ENCODE data around the gene RYK.
"Not testable (repeated sequence)": the region's sequence is repeated elsewhere in the genome, so short reads cannot be mapped to it uniquely, and the experiment has no call there.

RYK gene

GRCh38 chr3:134250717-134251220 is at the start of gene RYK:
RYK (minus strand) TSS chr3:134250859; CDS start chr3:134250654, 205 bp downstream.
- peak; percentile 26 to 73 for DNase-seq (ENCODE audit: low read depth in 2 of 2)

DNA sequence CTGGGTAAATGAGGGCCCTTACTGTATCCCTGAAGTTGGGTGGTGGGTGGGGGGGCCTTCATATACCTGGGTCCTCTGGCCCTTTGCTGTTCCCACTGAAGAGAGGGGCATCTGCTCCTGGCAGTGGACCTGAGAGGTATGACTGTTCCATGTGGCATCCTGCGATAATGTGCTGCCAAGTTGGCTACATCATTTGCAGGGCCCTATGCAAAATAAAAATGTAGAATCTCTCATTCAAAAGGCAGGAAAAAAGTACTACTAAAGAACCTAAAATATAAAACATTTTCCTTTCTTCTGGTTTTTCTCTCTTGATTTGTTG is 49.2 kb upstream of the RYK start:
- no peak for DNase-seq (ENCODE audit: low read depth in 2 of 2)

DNA sequence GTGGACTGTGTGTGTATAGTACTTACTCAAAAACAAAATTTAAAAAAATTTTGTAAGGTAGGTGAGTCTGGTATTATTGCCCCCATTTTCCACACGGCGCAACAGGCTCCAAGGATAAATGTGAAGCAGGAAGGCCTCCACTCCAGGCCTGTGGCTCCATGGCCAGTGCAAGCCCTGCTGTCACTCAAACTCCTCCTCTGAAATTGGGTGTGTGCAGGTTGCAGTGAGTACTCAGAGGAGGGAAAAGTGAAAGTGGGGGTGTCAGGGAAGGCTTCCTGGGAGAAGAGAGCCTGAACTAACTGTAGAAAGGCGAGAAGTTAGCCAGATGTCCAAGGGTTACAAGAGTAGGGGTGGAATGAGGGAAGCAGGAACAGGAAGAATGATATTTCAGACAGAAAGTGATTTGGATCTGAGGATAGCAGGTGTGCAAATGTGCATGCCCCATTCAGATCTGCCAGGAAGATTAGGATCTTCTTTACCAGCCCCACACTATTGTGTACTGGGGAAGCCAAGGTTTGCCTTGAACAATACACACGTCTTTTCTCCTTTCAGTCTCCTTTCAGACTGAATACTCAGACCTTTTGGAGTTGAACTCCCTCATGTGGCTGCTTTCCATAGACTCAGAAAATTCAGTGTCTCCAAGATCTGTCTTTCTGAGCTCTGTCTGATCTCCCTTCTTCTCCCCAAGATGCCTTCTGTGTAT is 48.7 kb upstream of the RYK start:
- DNase-seq (ENCODE audit: low read depth in 2 of 2), result no peak

- DNase-seq (ENCODE audit: low read depth in 2 of 2), result no peak
These were observed 47.6 kb upstream of the RYK start for GRCh38 chr3:134298249-134298648.

DNA sequence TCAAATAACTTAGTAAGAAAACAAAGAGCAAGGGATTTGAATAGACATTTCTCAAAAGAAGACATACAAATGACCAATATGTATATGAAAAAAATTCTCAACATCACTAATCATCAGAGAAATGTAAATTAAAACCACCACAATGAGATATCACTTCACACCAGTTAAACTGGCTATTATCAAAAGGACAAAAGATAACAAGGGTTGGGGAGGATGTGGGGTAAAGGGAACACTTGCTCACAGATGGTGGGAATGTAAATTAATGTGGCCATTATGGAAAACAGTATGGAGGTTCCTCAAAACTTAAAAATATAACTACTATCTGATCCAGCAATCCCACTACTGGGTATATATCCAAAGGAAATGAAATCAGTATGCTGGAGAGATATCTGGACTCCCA is 46.0 kb upstream of the RYK start:
- DNase-seq (ENCODE audit: low read depth in 2 of 2), result no peak

DNA sequence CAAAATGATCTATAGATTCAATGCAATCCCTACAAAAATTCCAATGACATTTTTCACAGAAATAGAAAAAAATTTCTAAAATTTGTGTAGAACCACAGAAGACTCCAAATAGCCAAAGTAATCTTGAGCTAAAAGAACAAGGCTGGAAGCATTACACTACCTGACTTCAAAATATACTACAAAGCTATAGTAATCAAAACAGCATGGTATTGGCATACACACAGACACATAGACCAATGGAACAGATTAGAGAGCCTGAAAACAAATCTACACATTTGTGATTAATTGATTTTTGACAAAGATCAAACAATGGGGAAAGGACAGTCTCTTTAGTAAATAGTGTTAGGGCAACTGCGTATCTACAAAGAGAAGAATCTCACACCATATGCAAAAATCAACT is 45.3 kb upstream of the RYK start:
- no peak for DNase-seq (ENCODE audit: low read depth in 2 of 2)

- peak; percentile 36 to 54 for DNase-seq (ENCODE audit: low read depth in 2 of 2)
These were observed 43.9 kb upstream of the RYK start for GRCh38 chr3:134294302-134295280.

- DNase-seq (ENCODE audit: low read depth in 2 of 2), result no peak
These were observed 40.9 kb upstream of the RYK start for GRCh38 chr3:134291319-134292254.

GRCh38 chr3:134287512-134287911 is 36.9 kb upstream of the RYK start:
- no peak for DNase-seq (ENCODE audit: low read depth in 2 of 2)

DNA sequence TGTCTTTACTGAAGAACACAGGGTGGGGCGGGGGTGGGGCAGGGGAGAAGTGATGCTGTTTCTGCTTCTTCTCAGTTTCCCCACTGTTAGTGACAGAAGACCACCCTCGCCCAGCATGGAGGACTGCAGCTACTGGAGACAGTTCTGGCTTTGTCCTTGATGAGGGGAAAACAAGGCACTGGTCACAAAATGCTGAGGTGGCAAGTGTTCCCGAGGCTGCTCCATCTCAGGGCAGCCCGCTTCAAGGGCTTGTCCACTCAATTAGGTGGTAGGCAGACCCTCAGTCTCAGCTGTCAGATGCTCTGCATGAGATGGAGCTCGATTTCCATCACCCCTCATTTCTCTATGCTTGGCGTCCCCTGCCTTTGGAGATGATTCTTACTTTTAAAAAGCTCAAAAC is 33.8 kb upstream of the RYK start:
- DNase-seq (ENCODE audit: low read depth in 2 of 2), result no peak

DNA sequence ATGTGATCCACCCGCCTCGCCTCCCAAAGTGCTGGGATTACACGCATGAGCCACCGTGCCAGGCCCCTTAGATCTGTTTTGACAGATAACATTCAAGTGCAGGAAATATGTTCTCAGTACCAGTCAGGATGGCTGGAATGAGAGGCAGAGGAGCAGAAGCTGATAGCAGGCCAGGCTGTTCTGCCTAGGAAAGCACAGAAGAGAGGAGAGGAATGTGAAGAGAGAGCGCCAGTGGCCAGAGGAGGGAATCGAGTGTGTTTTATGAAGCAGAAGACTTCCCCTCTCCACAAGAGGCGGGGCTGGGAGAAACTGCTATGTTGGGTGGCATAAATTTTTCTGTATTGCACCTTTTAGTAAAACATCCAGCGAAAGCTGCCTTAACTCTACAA is 32.0 kb upstream of the RYK start:
- DNase-seq (ENCODE audit: low read depth in 2 of 2), result no peak

- no peak for DNase-seq (ENCODE audit: low read depth in 2 of 2)
These were observed 31.4 kb upstream of the RYK start for GRCh38 chr3:134281912-134282658.

GRCh38 chr3:134279466-134279865 is 28.8 kb upstream of the RYK start:
- no peak for DNase-seq (ENCODE audit: low read depth in 2 of 2)

DNA sequence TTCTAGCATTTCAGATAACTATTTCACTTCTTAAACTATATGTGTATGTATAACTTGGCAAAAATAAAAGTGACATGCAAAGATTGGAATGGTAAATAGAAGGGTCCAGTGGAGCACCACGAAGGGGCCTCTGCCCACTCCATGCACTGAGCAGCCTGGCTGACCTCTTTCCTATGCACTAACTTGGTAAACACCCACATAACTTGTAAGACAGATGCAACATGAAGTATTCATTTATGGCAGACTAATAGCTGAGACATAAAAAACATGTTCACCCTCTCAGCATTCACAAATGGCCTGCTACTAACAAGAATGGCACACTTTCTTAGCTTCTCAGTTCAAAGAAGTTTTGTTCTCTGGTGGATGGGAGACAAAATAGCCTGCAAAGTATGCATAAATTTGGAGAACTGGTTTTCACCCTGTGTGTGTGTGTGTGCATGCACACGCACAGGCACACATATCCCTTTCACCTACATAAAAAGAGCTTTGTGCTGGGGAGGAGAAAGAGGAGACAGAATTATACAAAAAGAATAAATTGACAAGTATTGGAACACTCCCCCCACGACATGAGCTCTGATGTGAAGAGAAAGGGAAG is 26.5 kb upstream of the RYK start:
- no peak for DNase-seq (ENCODE audit: low read depth in 2 of 2)

DNA sequence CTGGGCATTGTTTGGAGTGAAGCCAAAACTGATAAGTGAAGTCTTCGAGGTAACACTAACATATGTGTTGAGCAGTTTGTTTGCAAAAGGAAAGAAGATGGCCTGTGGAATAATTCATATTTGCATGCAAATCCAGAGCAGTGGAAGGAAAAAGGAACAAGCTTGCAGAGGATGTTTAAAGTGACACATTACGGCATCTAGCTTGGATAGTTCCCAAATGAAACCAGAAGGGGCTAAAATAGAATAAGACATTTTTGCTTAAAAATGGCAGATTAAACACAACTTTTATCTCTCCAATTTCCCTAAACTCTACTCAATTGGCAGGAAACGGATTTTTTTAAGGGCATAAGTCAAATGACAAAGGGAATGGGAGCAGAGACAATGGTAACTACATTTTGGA is 25.4 kb upstream of the RYK start:
- no peak for DNase-seq (ENCODE audit: low read depth in 2 of 2)

DNA sequence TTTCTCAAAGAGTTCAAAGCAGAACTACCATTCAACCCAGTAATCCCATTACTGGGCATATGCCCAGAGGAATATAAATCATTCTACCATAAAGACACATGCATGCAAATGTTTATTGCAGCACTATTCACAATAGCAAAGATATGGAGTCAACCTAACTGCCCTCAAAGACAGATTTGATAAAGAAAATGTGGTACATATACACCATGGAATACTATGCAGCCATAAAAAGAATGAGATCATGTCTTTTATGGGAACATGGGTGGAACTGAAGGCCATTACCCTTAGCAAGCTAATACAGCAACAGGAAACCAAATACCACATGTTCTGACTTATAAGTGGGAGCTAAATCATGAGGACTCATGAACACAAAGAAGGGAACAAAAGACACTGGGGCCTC is 24.5 kb upstream of the RYK start:
- not testable (repeated sequence) for DNase-seq (ENCODE audit: low read depth in 2 of 2)

DNA sequence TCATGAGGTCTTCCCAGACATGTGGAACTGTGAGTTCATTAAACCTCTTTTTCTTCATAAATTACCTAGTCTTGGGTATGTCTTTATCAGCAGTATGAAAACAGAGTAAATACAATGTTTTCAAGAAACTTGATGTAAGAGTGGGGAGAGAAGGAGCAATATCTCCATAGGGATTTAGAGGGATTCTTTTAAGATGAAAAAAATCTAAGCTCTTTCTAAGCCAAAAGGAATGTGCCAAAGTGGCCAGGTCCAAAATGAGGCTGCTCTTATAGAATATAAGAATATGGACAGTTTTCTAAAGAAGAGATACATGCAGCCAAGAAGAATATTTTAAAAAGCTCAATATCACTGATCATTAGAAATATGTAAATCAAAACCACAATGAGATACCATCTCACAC is 23.9 kb upstream of the RYK start:
- no peak for DNase-seq (ENCODE audit: low read depth in 2 of 2)

- no peak for DNase-seq (ENCODE audit: low read depth in 2 of 2)
These were observed 17.3 kb upstream of the RYK start for GRCh38 chr3:134267996-134268395.

- no peak for DNase-seq (ENCODE audit: low read depth in 2 of 2)
These were observed 10.3 kb upstream of the RYK start for GRCh38 chr3:134260987-134261386.

- DNase-seq (ENCODE audit: low read depth in 2 of 2), result no peak
These were observed 8.2 kb upstream of the RYK start for GRCh38 chr3:134258761-134259347.
